SU-DHL-6 (cell line): ENCODE results near the gene ADGRE3.
"Not testable (repeated sequence)": the region's sequence is repeated elsewhere in the genome, so short reads cannot be mapped to it uniquely, and the experiment has no call there.

Source experiments
- H2AFZ ChIP-seq: fragments of 200-600 bp; sonication (generic); 2 replicates; pipeline ENCODE4 v1.6.1; 2014; ENCODE audit warnings: low read depth, mild to moderate bottlenecking, moderate library complexity, mixed read lengths, antibody characterized with exemption, low read length; ENCODE audit not compliant: severe bottlenecking
- H3F3A ChIP-seq: fragments of 200-600 bp; shearing (Covaris generic); 2 replicates; pipeline ENCODE4 v1.6.0; 2016; ENCODE audit warnings: antibody characterized with exemption, mild to moderate bottlenecking; ENCODE audit not compliant: insufficient read depth
- H3K27ac ChIP-seq: fragments of 200-600 bp; sonication (generic); 2 replicates; pipeline ENCODE4 v1.5.1; 2016; ENCODE audit warnings: low read depth, mild to moderate bottlenecking, low read length, moderate library complexity, mixed read lengths
- H3K27me3 ChIP-seq: fragments of 200-600 bp; sonication (generic), shearing (Covaris generic); 2 replicates; pipeline ENCODE4 v1.6.0; 2014; ENCODE audit warnings: mild to moderate bottlenecking, low read length
- H3K36me3 ChIP-seq: fragments of 200-600 bp; sonication (generic); 2 replicates; pipeline ENCODE4 v1.6.1; 2014; ENCODE audit warnings: mild to moderate bottlenecking, low read length, mixed read lengths
- H3K4me2 ChIP-seq: fragments of 300-600, 200-600 bp; shearing (Covaris generic), sonication (generic); 2 replicates; pipeline ENCODE4 v1.6.0; 2014; ENCODE audit warnings: low read length, low read depth, mild to moderate bottlenecking; ENCODE audit not compliant: poor library complexity, severe bottlenecking
- H3K4me3 ChIP-seq: fragments of 200-600 bp; sonication (generic); 2 replicates; pipeline ENCODE4 v1.5.1; 2014; ENCODE audit warnings: antibody characterized with exemption, low read length, mild to moderate bottlenecking, mixed read lengths; ENCODE audit not compliant: insufficient read depth, poor library complexity, severe bottlenecking
- H3K79me2 ChIP-seq: fragments of 200-600 bp; sonication (generic); 2 replicates; pipeline ENCODE4 v1.6.1; 2014; ENCODE audit warnings: mild to moderate bottlenecking, low read length, moderate library complexity; ENCODE audit not compliant: insufficient read depth
- H3K9ac ChIP-seq: fragments of 200-600 bp; sonication (generic); 2 replicates; pipeline ENCODE4 v1.7.0; 2014; ENCODE audit warnings: mild to moderate bottlenecking, low read length
- H3K9me2 ChIP-seq: fragments of 200-600 bp; sonication (generic); replicated peaks from 2 replicates; pipeline ENCODE4 v1.6.1; 2014; ENCODE audit warnings: low read length; ENCODE audit not compliant: insufficient read depth
- H3K9me3 ChIP-seq: fragments of 200-600 bp; sonication (generic); 2 replicates; pipeline ENCODE4 v1.6.1; 2014; ENCODE audit warnings: low read length, mixed read lengths; ENCODE audit not compliant: insufficient read depth
- H4K20me1 ChIP-seq: fragments of 200-600 bp; sonication (generic); 2 replicates; pipeline ENCODE4 v1.6.1; 2014; ENCODE audit warnings: low read depth, mild to moderate bottlenecking, antibody characterized with exemption, low read length, moderate library complexity, mixed read lengths
- CTCF ChIP-seq: fragments of 200-600 bp; sonication (generic); IDR thresholded peaks from one replicate; pipeline ENCODE4 v1.5.1; 2017; ENCODE audit warnings: antibody characterized with exemption, mild to moderate bottlenecking, low read length, moderate library complexity; ENCODE audit not compliant: insufficient read depth, poor library complexity, severe bottlenecking
- EZH2phosphoT487 ChIP-seq: fragments of 200-600 bp; sonication (generic), shearing (Covaris generic); conservative IDR thresholded peaks from 2 replicates; pipeline ENCODE4 v1.6.1; 2018; ENCODE audit warnings: mild to moderate bottlenecking, antibody characterized with exemption, low read length, moderate library complexity, mixed read lengths

ADGRE3 gene

GRCh38 chr19:14632286-14632685 is 42.4 kb downstream of the ADGRE3 start:
- Histone ChIP-seq H3F3A (no peaks in the 10 kb centered on the region), H3K27ac (no peak overlapping the region), H3K4me2 (no peak overlapping the region), H4K20me1 (no peaks in the 10 kb centered on the region), H3K36me3 (no peaks in the 10 kb centered on the region), H3K79me2 (no peaks in the 10 kb centered on the region), H2AFZ (peak overlapping the region; percentile 72), H3K9me3 (0 out of 2 replicates have a peak, but pooled peaks cover 6% of the 10 kb centered on the region), H3K9ac (no peak overlapping the region), H3K9me2 (no peaks in the 10 kb centered on the region), H3K27me3 (no peaks in the 10 kb centered on the region), H3K4me3 (no peak overlapping the region)
- TF ChIP-seq CTCF (no peak), EZH2phosphoT487 (no peak)

GRCh38 chr19:14629557-14629956 is 45.1 kb downstream of the ADGRE3 start:
- H3K27me3 ChIP-seq: no peaks in the 10 kb centered on the region
- no peak overlapping the region for H3K27ac ChIP-seq
- 0 out of 2 replicates have a peak, but pooled peaks cover 6% of the 10 kb centered on the region for H3K9me3 ChIP-seq
- H3F3A ChIP-seq: no peaks in the 10 kb centered on the region
- no peak overlapping the region for H3K4me3 ChIP-seq
- TF ChIP-seq CTCF (no peak), EZH2phosphoT487 (no peak)
- no peaks in the 10 kb centered on the region for H3K9me2 ChIP-seq
- no peak overlapping the region for H3K4me2 ChIP-seq
- H2AFZ ChIP-seq: no peak overlapping the region
- no peaks in the 10 kb centered on the region for H3K36me3 ChIP-seq
- H3K79me2 ChIP-seq: no peaks in the 10 kb centered on the region
- H4K20me1 ChIP-seq: no peaks in the 10 kb centered on the region
- H3K9ac ChIP-seq: no peak overlapping the region

GRCh38 chr19:14624491-14624890 is 50.2 kb downstream of the ADGRE3 start:
- H3K27me3 ChIP-seq, H3K79me2 ChIP-seq, H3K36me3 ChIP-seq, H3K27ac ChIP-seq, H4K20me1 ChIP-seq, H3K4me3 ChIP-seq, H3K4me2 ChIP-seq, H3K9me2 ChIP-seq, H3K9ac ChIP-seq, H3F3A ChIP-seq, H3K9me3 ChIP-seq, H2AFZ ChIP-seq: not testable (repeated sequence)

- Histone ChIP-seq H3K9me3 (peaks cover 11% of the 10 kb centered on the region; the same call in 1 of the 2 replicates), H2AFZ (no peak overlapping the region), H3K79me2 (no peaks in the 10 kb centered on the region), H3K9me2 (no peaks in the 10 kb centered on the region), H3K4me3 (no peak overlapping the region), H4K20me1 (no peaks in the 10 kb centered on the region), H3K9ac (no peak overlapping the region), H3F3A (peaks cover 5% of the 10 kb centered on the region; the same call in 1 of the 2 replicates), H3K27me3 (no peaks in the 10 kb centered on the region), H3K4me2 (no peak overlapping the region), H3K27ac (no peak overlapping the region), H3K36me3 (no peaks in the 10 kb centered on the region)
- TF ChIP-seq CTCF: no peak
- TF ChIP-seq EZH2phosphoT487: no peak
These were observed 55.2 kb downstream of the ADGRE3 start for GRCh38 chr19:14619404-14619803.
